Peyer's patch (tissue), 4 donors: ENCODE measurements around the gene ZER1.

ENCODE experiments used
- POLR2A ChIP-seq, 2 donors: fragments of 450-650 bp; IDR thresholded peaks; one replicate each; pipeline ENCODE4 v1.5.1; 2017; ENCODE audit warnings: antibody characterized with exemption in 2 of 2, mild to moderate bottlenecking in 2 of 2, moderate library complexity in 2 of 2
- TF ChIP-seq, protein P1 (sequence below), 6 experiments: fragments of 450-650 bp in 4 of 6; fragments of 200-600 bp in 2 of 6; sonication (generic) in 1 of 6; IDR thresholded peaks; one replicate each; pipeline ENCODE4 v1.5.1; 2017 to 2019; ENCODE audit warnings: antibody characterized with exemption in 6 of 6, mild to moderate bottlenecking in 3 of 6, moderate library complexity in 1 of 6

GRCh38 chr9:128768606-128769005, 3.1 kb downstream of the ZER1 start:
- TF ChIP-seq POLR2A (IDR thresholded peaks at IDR 0.05), result no peak
- TF ChIP-seq, protein P1, sequence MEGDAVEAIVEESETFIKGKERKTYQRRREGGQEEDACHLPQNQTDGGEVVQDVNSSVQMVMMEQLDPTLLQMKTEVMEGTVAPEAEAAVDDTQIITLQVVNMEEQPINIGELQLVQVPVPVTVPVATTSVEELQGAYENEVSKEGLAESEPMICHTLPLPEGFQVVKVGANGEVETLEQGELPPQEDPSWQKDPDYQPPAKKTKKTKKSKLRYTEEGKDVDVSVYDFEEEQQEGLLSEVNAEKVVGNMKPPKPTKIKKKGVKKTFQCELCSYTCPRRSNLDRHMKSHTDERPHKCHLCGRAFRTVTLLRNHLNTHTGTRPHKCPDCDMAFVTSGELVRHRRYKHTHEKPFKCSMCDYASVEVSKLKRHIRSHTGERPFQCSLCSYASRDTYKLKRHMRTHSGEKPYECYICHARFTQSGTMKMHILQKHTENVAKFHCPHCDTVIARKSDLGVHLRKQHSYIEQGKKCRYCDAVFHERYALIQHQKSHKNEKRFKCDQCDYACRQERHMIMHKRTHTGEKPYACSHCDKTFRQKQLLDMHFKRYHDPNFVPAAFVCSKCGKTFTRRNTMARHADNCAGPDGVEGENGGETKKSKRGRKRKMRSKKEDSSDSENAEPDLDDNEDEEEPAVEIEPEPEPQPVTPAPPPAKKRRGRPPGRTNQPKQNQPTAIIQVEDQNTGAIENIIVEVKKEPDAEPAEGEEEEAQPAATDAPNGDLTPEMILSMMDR (IDR thresholded peaks at IDR 0.05), result no peak
